HL-60 (cell line): ENCODE data around the gene ZNF469.

Experiments used
- DNase-seq, 2 experiments: peaks; one replicate each; pipeline ENCODE4 v3.0.0-alpha.2; 2010 to 2020; ENCODE audit warnings: low read depth in 1 of 2, low spot score in 1 of 2
- H3K27ac ChIP-seq: fragments of 250-450 bp; sonication (Bioruptor Pico); replicated peaks from 2 replicates; pipeline ENCODE4 v1.5.1; 2020; ENCODE audit warnings: mild to moderate bottlenecking, moderate library complexity
- H3K27me3 ChIP-seq: fragments of 250-450 bp; sonication (Bioruptor Pico); 2 replicates; pipeline ENCODE4 v1.5.1; 2021; ENCODE audit warnings: mild to moderate bottlenecking, moderate library complexity; ENCODE audit not compliant: insufficient read depth, poor library complexity, severe bottlenecking
- H3K4me3 ChIP-seq: replicated peaks from 2 replicates; pipeline ENCODE4 v1.5.1; 2011; ENCODE audit warnings: mild to moderate bottlenecking, control low read depth, low read length; ENCODE audit not compliant: insufficient read depth
- GABPA ChIP-seq: IDR thresholded peaks from 2 replicates; pipeline ENCODE4 v1.6.1; 2012; ENCODE audit warnings: low read depth
- POLR2AphosphoS5 ChIP-seq: IDR thresholded peaks from 2 replicates; pipeline ENCODE4 v1.6.1; 2012; ENCODE audit warnings: low read depth
- SPI1 ChIP-seq: IDR thresholded peaks from 2 replicates; pipeline ENCODE4 v1.6.1; 2012; ENCODE audit warnings: low read depth, mild to moderate bottlenecking, borderline replicate concordance
- TF ChIP-seq, protein P1 (sequence below): IDR thresholded peaks from one replicate; pipeline ENCODE4 v1.5.1; 2011; ENCODE audit warnings: low read length, control low read depth, inconsistent platforms; ENCODE audit not compliant: insufficient read depth
- TF ChIP-seq, protein P2 (sequence below): IDR thresholded peaks from 2 replicates; pipeline ENCODE4 v1.6.1; 2012; ENCODE audit warnings: low read depth; ENCODE audit not compliant: insufficient replicate concordance

ZNF469 gene

DNA sequence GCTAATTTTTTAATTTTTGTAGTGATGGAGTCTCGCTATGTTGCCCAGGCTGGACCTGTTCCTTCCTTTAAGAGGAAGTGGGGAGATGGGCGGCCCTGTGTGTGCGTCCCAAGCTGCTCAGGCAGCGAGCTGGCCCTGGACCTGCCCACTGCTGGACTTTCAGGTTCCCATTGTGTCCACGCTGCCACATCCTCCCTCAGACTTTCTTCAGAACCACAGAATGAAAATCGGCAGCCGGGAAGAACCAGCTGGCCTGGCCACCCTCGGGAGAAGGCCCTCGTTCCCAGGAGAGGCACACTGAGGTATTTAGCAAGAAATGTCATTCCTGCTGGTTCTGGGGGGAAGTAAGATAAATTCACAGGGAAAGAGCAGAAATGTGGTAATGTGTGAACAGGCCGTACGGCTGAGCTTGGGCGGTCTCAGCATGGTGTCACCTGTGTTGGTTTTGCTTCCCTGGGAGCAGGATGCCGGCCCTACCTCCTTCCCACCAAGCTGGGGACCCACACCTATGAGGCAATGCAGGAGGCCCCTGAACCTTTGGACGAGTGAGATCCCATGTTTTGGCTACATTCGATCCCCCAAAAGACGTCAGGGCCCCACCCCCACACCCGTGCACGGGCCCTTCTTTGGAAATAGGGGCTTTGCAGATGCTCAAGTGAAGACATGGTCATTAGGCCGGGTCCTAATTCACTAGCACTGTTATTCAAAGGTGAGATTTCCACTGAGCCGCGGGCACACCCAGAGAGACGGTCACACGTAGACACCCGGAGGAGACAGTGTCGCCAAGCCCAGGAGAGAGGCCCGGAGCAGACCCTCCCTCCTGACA lies 35.9 kb upstream of the ZNF469 start:
- Histone ChIP-seq H3K27me3 (no peaks in the 10 kb centered on the region), H3K4me3 (no peak overlapping the region), H3K27ac (no peak overlapping the region)
- TF ChIP-seq POLR2AphosphoS5 (no peak), SPI1 (no peak), GABPA (no peak)
- TF ChIP-seq, protein P1, sequence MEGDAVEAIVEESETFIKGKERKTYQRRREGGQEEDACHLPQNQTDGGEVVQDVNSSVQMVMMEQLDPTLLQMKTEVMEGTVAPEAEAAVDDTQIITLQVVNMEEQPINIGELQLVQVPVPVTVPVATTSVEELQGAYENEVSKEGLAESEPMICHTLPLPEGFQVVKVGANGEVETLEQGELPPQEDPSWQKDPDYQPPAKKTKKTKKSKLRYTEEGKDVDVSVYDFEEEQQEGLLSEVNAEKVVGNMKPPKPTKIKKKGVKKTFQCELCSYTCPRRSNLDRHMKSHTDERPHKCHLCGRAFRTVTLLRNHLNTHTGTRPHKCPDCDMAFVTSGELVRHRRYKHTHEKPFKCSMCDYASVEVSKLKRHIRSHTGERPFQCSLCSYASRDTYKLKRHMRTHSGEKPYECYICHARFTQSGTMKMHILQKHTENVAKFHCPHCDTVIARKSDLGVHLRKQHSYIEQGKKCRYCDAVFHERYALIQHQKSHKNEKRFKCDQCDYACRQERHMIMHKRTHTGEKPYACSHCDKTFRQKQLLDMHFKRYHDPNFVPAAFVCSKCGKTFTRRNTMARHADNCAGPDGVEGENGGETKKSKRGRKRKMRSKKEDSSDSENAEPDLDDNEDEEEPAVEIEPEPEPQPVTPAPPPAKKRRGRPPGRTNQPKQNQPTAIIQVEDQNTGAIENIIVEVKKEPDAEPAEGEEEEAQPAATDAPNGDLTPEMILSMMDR: no peak
- TF ChIP-seq, protein P2, sequence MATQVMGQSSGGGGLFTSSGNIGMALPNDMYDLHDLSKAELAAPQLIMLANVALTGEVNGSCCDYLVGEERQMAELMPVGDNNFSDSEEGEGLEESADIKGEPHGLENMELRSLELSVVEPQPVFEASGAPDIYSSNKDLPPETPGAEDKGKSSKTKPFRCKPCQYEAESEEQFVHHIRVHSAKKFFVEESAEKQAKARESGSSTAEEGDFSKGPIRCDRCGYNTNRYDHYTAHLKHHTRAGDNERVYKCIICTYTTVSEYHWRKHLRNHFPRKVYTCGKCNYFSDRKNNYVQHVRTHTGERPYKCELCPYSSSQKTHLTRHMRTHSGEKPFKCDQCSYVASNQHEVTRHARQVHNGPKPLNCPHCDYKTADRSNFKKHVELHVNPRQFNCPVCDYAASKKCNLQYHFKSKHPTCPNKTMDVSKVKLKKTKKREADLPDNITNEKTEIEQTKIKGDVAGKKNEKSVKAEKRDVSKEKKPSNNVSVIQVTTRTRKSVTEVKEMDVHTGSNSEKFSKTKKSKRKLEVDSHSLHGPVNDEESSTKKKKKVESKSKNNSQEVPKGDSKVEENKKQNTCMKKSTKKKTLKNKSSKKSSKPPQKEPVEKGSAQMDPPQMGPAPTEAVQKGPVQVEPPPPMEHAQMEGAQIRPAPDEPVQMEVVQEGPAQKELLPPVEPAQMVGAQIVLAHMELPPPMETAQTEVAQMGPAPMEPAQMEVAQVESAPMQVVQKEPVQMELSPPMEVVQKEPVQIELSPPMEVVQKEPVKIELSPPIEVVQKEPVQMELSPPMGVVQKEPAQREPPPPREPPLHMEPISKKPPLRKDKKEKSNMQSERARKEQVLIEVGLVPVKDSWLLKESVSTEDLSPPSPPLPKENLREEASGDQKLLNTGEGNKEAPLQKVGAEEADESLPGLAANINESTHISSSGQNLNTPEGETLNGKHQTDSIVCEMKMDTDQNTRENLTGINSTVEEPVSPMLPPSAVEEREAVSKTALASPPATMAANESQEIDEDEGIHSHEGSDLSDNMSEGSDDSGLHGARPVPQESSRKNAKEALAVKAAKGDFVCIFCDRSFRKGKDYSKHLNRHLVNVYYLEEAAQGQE: no peak
- DNase-seq: no peak

DNA sequence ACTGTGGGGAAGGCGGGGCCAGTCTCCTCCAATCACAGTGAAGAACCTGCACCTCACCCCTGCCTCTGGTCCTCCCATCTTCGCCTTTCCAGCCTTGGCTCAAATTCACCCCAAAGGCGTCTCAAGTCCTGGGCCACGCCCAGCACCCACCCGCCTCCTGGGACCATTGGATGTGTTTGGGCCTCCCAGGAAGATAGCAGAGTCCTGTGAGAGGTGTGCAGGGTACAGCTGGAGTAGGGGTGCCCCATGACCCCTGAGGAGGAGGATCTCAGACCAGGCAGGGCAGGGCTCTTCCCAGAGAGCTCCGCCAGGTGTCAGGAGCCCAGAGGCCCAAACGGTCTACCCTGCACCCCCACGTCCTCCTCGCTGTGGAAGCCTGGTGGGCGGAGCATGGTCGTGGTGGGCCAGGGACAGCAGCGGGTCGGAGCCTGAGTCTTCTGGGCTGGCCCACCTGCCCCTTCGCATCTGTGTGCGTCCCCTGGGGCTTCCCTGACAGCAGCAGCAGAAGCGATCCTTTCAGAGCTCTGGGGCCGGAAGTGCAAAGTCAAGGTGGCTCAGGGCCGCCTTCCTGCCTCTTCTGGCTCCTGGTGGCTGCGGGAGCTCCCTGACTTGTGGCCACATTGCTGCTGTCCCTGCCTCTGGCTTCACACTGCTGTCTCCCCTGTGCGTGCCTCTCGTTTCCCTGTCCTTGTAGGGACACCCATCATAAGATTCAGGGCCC lies 34.9 kb upstream of the ZNF469 start:
- H3K27me3 ChIP-seq: no peaks in the 10 kb centered on the region
- no peak overlapping the region for H3K4me3 ChIP-seq
- TF ChIP-seq, protein P2: no peak
- TF ChIP-seq GABPA: no peak
- TF ChIP-seq POLR2AphosphoS5: no peak
- TF ChIP-seq SPI1: no peak
- TF ChIP-seq, protein P1: no peak
- no peak for DNase-seq
- no peak overlapping the region for H3K27ac ChIP-seq

DNA sequence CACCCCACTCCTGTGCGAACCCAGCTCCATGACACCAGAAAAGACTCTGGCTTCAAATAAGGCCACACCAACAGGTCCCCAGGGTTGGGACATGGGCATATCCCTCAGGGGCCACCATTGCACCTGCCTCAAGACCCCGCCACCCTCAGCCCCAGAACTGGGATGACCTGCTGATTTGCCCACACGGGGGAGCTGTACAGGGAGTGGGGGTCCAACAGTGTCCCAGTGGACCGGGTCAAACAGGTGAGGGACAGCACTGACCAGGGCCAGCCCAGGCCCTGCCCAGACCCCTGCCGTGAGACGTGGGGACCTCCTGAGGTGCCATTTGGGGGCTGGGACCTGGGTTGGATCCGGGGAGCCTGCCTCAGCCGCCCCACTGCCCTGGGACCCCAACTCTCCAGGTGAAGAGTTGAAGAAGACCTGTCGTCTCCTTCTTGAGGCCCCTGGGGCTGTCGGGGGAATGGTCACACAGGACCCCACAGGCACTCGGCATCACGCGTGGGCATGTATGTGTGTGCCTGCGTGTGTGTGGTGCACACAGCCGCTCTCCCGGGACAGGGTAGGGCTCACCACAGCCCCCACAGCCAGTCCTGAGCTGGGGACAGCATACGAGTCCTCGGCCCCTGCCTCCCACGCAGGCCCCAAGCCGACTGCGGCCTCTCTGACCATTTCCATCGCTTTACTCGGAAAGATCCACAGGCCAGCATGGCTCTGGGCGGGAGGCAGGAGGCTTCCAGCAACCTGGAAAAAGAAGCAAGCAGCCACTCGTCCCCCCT lies 34.2 kb upstream of the ZNF469 start:
- TF ChIP-seq SPI1: no peak
- TF ChIP-seq GABPA: no peak
- TF ChIP-seq, protein P2: no peak
- no peak for TF ChIP-seq POLR2AphosphoS5
- TF ChIP-seq, protein P1: no peak
- no peak for DNase-seq

More for the DNA sequence above, 34.2 kb upstream of the ZNF469 start:
- no peak overlapping the region for H3K4me3 ChIP-seq
- no peak overlapping the region for H3K27ac ChIP-seq
- H3K27me3 ChIP-seq: no peaks in the 10 kb centered on the region
